GM10248 (cell line): ENCODE results near the gene CFL1.

Experiments used
- CTCF ChIA-PET: fragments of 300-600 bp; sonication (Branson Sonifier 250); formaldehyde crosslinking; extraction: SDS; loops from one replicate; lab custom pipeline; 2021; ENCODE audit warnings: antibody characterized with exemption; lab: Yijun Ruan, JAX
- POLR2A ChIA-PET: fragments of 350-650 bp; sonication (Branson Sonifier 250); formaldehyde crosslinking; extraction: SDS; loops from one replicate; lab custom pipeline; 2020; ENCODE audit warnings: antibody characterized with exemption; lab: Yijun Ruan, JAX
- DNase-seq: peaks from one replicate; pipeline ENCODE4 v3.0.0; 2012; ENCODE audit errors: extremely low spot score
- TF ChIP-seq, protein P1 (sequence below): IDR thresholded peaks from 2 replicates; pipeline ENCODE4 v1.5.1; 2012; ENCODE audit warnings: mild to moderate bottlenecking, low read depth; ENCODE audit errors: extremely low read depth, missing control alignments, control extremely low read depth

Gene CFL1

DNA sequence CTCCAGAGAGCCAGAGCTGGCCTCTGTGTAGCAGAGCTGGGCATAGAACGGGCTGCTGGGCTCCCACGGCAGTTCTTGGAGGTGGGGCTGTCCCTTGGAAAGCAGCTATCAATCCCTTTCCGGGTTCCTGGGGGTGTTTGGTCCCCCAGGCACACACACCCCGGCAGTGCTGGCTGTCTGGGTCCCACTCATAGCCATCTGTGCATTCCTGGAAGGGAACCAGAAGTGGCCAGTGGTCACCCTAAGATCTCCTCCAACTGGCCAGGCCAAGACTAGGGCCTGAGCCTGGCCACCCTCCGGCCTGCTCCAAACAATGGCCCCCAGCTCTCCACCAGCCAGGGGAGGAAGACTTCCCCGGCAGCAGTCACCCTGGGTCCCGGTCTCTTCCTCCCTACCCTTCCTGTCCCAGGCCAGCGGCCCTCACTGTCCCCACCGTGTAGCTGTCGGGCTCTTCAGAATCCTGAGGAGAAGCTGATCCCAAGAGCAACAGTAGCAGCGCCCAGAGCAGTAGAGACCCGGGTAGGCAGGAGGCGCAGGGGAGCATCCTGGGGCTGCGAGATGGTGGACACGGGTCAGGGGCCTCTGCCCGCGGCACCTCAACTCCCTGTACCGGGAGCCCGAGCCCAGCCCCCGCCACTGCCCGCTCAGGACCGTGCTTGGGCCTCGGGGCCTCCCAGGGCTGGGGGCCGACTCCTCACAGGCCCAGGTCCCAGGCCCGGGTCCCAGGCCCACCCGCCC is 14.0 kb upstream of the CFL1 start:
- DNase-seq, result no peak
- POLR2A ChIA-PET, result interaction anchor here (1.1 to 1.7 kb wide), 4 partner anchors 11 to 21 kb away, joined by 5 to 7 read pairs (median 5); partner anchors contain the start of gene CFL1
- CTCF ChIA-PET, result interaction anchor here (1.0 to 17.2 kb wide), 6 partner anchors 11 to 151 kb away, joined by 3 to 535 read pairs (median 8); partner anchors contain the start of genes AP5B1, CCDC85B, CFL1 and CTSW
- TF ChIP-seq, protein P1, sequence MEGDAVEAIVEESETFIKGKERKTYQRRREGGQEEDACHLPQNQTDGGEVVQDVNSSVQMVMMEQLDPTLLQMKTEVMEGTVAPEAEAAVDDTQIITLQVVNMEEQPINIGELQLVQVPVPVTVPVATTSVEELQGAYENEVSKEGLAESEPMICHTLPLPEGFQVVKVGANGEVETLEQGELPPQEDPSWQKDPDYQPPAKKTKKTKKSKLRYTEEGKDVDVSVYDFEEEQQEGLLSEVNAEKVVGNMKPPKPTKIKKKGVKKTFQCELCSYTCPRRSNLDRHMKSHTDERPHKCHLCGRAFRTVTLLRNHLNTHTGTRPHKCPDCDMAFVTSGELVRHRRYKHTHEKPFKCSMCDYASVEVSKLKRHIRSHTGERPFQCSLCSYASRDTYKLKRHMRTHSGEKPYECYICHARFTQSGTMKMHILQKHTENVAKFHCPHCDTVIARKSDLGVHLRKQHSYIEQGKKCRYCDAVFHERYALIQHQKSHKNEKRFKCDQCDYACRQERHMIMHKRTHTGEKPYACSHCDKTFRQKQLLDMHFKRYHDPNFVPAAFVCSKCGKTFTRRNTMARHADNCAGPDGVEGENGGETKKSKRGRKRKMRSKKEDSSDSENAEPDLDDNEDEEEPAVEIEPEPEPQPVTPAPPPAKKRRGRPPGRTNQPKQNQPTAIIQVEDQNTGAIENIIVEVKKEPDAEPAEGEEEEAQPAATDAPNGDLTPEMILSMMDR, result no peak

DNA sequence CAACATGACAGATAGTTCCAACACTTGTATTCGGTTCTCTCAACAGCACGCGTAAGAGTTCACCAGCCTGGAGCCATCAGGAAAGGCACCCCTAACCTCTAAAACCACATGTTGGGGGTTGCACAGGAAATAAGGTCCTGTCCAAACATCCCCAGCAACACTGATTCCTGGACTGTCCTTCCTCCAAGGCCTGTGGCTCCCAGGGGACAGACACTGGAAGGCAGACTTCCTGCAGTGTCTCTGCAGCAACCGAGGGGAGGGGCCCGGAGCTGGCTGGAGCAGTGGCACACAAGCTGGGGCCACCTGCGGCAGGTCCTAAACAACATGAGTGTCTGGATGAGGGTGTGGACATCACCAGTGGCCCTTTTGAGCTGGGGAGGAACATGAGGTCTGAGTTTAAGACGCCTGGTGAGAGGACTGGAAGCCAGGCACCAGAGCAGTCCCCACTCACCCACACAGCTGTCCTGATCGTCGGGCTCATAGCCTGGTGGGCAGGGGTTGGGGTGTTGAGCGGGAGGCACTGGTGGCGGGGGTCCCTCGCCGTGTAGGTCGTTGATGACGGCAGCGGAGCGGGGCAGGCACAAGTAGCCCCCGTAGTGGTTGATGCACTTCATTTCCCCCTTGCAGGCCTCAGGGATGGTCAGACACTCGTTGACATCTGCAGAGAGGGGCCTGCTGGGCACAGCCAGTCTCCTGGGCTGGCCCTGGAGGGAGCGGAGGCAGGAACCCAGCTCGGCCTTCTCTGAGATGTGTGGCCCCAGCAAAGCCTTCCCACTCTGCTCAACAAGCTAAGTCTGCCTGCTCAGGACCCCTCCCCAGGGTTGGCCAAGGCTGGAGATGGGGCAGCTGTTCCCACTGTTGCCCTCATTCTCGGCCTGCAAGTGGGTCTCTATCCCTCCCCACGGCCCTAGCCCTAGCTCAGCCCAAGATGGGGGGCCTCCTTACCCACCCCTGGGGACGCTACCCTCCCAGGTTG is 13.0 kb upstream of the CFL1 start:
- ChIA-PET CTCF (interaction anchor here (1.0 to 17.2 kb wide), 6 partner anchors 10 to 152 kb away, joined by 3 to 535 read pairs (median 8); partner anchors contain the start of genes AP5B1, CCDC85B, CFL1 and CTSW), POLR2A (interaction anchor here (1.1 to 1.7 kb wide), 4 partner anchors 10 to 20 kb away, joined by 5 to 7 read pairs (median 5); partner anchors contain the start of gene CFL1)
- no peak for DNase-seq
- TF ChIP-seq, protein P1, result no peak

DNA sequence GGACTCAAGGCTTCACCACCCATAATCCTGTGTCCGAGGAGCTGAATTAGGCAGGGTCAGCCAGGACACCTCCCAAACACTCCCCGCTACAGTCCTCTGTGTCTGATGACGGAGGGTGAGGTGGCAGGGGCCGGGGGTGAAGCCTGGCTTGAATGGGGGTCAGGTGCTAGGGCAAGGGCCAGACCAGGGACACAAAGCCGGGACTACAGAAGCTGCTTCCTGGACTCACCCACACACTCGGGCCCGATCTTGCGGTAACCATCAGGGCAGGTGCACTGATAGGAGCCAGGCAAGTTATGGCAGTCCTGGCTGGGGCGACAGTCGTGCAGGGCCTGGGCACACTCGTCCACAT is 12.3 kb upstream of the CFL1 start:
- CTCF ChIA-PET, result interaction anchor here (0.6 to 17.2 kb wide), 3 partner anchors 10 to 37 kb away, joined by 3 to 535 read pairs (median 133); partner anchors contain the start of genes CCDC85B, CFL1, CTSW and FIBP
- POLR2A ChIA-PET, result interaction anchor here (1.0 to 1.7 kb wide), 3 partner anchors 11 to 12 kb away, joined by 3 to 7 read pairs (median 5); partner anchors contain the start of genes CFL1 and MUS81
- TF ChIP-seq, protein P1, result no peak
- DNase-seq, result no peak

DNA sequence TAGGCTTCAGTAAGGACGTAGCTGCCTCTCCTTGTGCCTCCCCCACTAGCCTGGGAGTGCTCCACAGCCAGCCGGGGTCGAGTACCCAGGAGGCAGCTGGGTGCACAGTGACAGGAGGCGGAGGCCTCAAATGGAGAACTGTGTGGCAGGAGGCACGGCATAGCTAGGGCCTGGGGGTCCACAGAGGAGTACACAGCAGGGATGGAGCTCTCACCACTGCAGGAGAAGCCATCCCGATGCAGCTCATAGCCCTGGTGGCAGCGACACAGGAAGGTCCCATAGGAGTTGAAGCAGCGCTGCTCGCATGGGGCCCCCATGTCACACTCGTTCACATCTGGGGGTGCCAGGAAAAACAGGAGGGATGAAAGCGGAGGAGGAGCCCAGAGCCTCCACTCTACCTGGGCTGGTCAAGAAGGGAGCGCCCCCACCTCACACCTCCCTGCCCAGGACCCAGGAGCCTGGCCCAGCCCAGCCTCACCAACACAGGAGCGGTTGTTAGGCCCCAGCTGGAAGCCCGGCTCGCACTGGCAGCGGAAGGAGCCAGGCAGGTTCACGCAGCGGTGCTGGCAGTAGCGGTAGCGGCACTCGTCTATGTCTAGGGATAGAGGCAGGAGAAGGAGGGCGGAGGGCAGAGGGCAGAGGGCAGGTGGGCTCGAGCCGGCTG is 11.8 kb upstream of the CFL1 start:
- no peak for DNase-seq
- ChIA-PET CTCF (interaction anchor here (0.6 to 17.2 kb wide), 3 partner anchors 9 to 37 kb away, joined by 3 to 535 read pairs (median 133); partner anchors contain the start of genes CCDC85B, CFL1, CTSW and FIBP), POLR2A (interaction anchor here (1.0 to 1.5 kb wide), 2 partner anchors 10 to 21 kb away, joined by 3 to 5 read pairs; partner anchors contain the start of genes CCDC85B and MUS81)
- TF ChIP-seq, protein P1, result no peak

DNA sequence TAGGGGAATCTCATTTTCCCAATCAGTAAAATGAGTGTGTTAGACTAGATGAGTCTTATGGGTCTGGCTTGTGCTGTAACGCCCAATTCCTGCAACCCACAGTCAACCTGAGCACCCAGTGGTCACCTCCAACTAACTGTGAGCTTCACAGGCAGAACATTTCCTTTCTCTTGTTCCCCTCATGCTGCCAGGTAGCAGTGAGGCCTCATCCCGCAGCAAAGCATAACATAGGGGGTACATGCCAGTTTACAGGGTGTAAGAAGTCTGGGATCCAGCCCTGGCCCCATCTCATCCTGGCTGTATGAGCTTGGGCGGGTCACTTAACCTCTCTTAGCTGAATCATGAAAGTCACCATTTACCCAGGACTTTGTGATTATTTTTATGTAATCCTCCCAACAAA is 10.9 kb upstream of the CFL1 start:
- ChIA-PET CTCF (interaction anchor here (1.1 to 17.2 kb wide), 3 partner anchors 8 to 18 kb away, joined by 3 to 535 read pairs (median 133); partner anchors contain the start of genes CCDC85B, CFL1, CTSW and FIBP), POLR2A (interaction anchor here (1.0 to 1.6 kb wide), 4 partner anchors 9 to 22 kb away, joined by 3 to 5 read pairs (median 4); partner anchors contain the start of genes CCDC85B, CFL1 and MUS81)
- no peak for DNase-seq
- TF ChIP-seq, protein P1, result no peak
